ENCODE measurements around the gene SIGLEC11.
"Not testable (repeated sequence)": the region's sequence is repeated elsewhere in the genome, so short reads cannot be mapped to it uniquely, and the experiment has no call there.

The SIGLEC11 gene

GRCh38 chr19:49946415-49946814 lies 14.6 kb downstream of the SIGLEC11 start:
- no peak for TF ChIP-seq ESRRG (CRISPR knock-in tag; IDR thresholded peaks at IDR 0.05)
- no peak for TF ChIP-seq TOX (CRISPR knock-in tag; IDR thresholded peaks at IDR 0.05; ENCODE audit: borderline replicate concordance)
- TF ChIP-seq POU6F1 (CRISPR knock-in tag; IDR thresholded peaks at IDR 0.05; ENCODE audit: borderline replicate concordance, low read depth), result no peak
- no peak for TF ChIP-seq BACH2 (CRISPR knock-in tag; IDR thresholded peaks at IDR 0.05; ENCODE audit: borderline replicate concordance)
- no peak for TF ChIP-seq RARB (CRISPR knock-in tag; IDR thresholded peaks at IDR 0.05)
- TF ChIP-seq SNAI2 (CRISPR knock-in tag; IDR thresholded peaks at IDR 0.05), result no peak
- TF ChIP-seq ISL1 (CRISPR knock-in tag; IDR thresholded peaks at IDR 0.05), result no peak
- TF ChIP-seq ZNF565 (CRISPR knock-in tag; conservative IDR thresholded peaks at IDR 0.05; ENCODE audit: low read depth), result no peak
- TF ChIP-seq TSHZ2 (CRISPR knock-in tag; IDR thresholded peaks at IDR 0.05), result no peak
- TF ChIP-seq ARNTL (CRISPR knock-in tag; IDR thresholded peaks at IDR 0.05; ENCODE audit: borderline replicate concordance, low read depth), result no peak
- no peak for TF ChIP-seq ZNF8 (CRISPR knock-in tag; IDR thresholded peaks at IDR 0.05)
- no peak for TF ChIP-seq ZFP30 (CRISPR knock-in tag; IDR thresholded peaks at IDR 0.05)
- TF ChIP-seq CSDC2 (CRISPR knock-in tag; IDR thresholded peaks at IDR 0.05), result no peak
- no peak for TF ChIP-seq CSRNP3 (CRISPR knock-in tag; IDR thresholded peaks at IDR 0.05)
- no peak for TF ChIP-seq ZC3H10 (CRISPR knock-in tag; IDR thresholded peaks at IDR 0.05)
- ATAC-seq, result no peak

- ATAC-seq, result not testable (repeated sequence)
Observed at GRCh38 chr19:49944567-49944966, 16.4 kb downstream of the SIGLEC11 start.

GRCh38 chr19:49940482-49940791 lies 20.5 kb downstream of the SIGLEC11 start:
- no peak for ATAC-seq
- TF ChIP-seq ZFP30 (CRISPR knock-in tag; IDR thresholded peaks at IDR 0.05) (no peak), GLIS3 (CRISPR knock-in tag; IDR thresholded peaks at IDR 0.05) (no peak)

GRCh38 chr19:49939721-49940481 lies 21.1 kb downstream of the SIGLEC11 start:
- no peak for ATAC-seq
- no peak for TF ChIP-seq ZNF565 (CRISPR knock-in tag; conservative IDR thresholded peaks at IDR 0.05; ENCODE audit: low read depth)
- TF ChIP-seq RARB (CRISPR knock-in tag; IDR thresholded peaks at IDR 0.05), result no peak
- no peak for TF ChIP-seq TCF4 (CRISPR knock-in tag; IDR thresholded peaks at IDR 0.05; ENCODE audit: borderline replicate concordance)
- no peak for TF ChIP-seq PPARA (CRISPR knock-in tag; IDR thresholded peaks at IDR 0.05; ENCODE audit: borderline replicate concordance)
- no peak for TF ChIP-seq ISL1 (CRISPR knock-in tag; IDR thresholded peaks at IDR 0.05)
- TF ChIP-seq ZC3H10 (CRISPR knock-in tag; IDR thresholded peaks at IDR 0.05), result no peak
- no peak for TF ChIP-seq ZNF8 (CRISPR knock-in tag; IDR thresholded peaks at IDR 0.05)
- TF ChIP-seq BACH2 (CRISPR knock-in tag; IDR thresholded peaks at IDR 0.05; ENCODE audit: borderline replicate concordance), result no peak
- TF ChIP-seq OSR1 (CRISPR knock-in tag; IDR thresholded peaks at IDR 0.05), result no peak
- no peak for TF ChIP-seq GLIS3 (CRISPR knock-in tag; IDR thresholded peaks at IDR 0.05)
- TF ChIP-seq CREB5 (CRISPR knock-in tag; IDR thresholded peaks at IDR 0.05; ENCODE audit: low read depth), result no peak
- no peak for TF ChIP-seq CSDC2 (CRISPR knock-in tag; IDR thresholded peaks at IDR 0.05)
- TF ChIP-seq TSHZ2 (CRISPR knock-in tag; IDR thresholded peaks at IDR 0.05), result no peak
- TF ChIP-seq ZNF70 (CRISPR knock-in tag; IDR thresholded peaks at IDR 0.05), result no peak
- TF ChIP-seq ESRRG (CRISPR knock-in tag; IDR thresholded peaks at IDR 0.05), result no peak
- no peak for TF ChIP-seq POU6F1 (CRISPR knock-in tag; IDR thresholded peaks at IDR 0.05; ENCODE audit: borderline replicate concordance, low read depth)
- no peak for TF ChIP-seq SNAI2 (CRISPR knock-in tag; IDR thresholded peaks at IDR 0.05)
- no peak for TF ChIP-seq ARNTL (CRISPR knock-in tag; IDR thresholded peaks at IDR 0.05; ENCODE audit: borderline replicate concordance, low read depth)
